ENCODE data around the gene HECTD4.
"Not testable (repeated sequence)": the region's sequence is repeated elsewhere in the genome, so short reads cannot be mapped to it uniquely, and the experiment has no call there.

Gene HECTD4, protein sequence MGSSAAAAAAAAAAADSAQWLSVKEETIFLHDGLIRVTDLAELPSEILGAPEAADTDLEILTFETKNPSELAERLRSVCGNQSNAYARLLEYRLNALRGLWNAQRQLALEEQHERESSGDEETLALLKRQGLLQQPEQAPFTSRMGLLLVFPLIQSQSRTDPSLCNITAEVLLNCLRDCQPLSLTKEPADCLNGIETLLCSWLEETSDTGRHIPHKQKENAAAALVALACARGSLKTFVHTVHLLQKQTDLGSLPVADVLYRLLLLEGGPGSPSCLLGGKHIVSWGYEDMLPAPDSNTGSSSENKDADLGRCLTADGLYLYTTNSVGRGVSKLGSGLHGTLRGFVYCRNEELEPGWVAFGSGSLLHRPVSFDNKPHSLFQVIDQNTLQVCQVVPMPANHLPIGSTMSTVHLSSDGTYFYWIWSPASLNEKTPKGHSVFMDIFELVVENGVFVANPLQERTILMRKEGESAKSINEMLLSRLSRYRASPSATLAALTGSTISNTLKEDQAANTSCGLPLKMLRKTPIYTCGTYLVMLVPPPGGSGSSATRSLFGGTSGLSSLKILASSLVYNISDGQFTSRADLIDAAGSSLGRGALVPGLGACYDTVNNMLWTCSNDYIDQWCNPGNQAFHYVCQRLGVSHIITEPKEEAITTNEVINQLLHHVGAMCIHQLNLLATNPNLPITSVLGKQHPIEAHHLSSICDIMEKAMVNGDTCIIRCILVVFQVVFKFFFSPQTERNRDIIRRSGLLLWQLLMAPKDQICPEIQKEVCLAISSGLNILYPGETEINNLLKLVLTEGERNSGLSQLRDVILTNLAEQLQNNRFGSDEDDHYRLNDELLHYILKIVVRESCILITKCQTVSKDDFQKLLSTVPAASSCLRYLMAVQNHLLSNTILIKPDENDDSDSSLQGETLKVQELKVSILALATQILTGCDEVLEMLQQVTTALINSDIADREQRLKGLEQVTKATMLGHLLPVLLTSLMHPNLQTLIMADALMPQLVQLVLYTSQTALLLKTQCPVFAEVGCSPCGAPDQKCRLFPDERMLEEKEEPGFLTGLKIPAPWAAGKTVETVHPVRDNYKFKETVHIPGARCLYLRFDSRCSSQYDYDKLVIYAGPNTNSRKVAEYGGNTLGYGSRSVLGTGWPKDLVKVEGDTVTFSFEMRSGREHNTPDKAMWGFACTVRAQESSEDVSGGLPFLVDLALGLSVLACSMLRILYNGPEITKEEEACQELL (N-terminal part only)

GRCh38 chr12:112381883-112382796 lies at the start of gene HECTD4:
HECTD4 (minus strand) TSS chr12:112382431; CDS start chr12:112382128, 303 bp downstream.
- peak; percentile 38 to 99 (median 88) for DNase-seq

DNA sequence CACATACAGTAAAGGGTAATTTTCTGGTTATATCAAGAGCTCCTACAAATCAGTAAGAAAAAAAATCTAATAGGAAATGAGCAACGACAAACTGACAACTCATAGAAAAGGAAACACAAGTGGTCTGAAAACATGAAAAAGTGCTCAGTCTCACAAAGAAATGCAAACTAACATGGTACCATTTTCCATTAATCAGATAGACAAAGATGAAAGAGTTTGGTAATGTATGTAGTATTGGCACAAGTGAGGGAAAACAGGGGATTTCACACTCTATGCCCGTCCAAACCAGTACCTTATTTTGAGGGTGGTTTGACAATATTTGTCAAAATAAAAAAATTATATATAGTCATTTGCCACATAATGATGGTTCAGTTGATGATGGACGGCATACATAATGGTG lies 49.7 kb upstream of the HECTD4 start:
- no peak for DNase-seq

- no peak for DNase-seq
These were observed 48.7 kb upstream of the HECTD4 start for GRCh38 chr12:112430929-112431328.

DNA sequence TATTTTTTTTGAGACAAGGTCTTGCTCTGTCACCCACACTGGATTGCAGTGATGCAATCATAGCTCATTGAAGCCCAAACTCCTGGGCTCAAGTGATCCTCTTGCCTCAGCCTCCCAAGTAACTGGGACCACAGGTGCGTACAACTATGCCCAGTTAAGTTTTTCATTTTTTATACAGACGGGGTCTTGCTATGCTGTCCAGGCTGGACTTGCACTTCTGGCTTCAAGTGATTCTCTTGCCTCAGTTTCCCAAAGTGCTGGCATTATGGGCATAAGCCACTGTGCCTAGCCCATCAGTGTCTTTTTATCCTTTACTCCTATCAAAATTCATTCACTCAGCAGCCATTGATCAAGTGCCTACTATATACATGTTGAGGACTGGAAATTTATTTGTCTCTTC lies 45.5 kb upstream of the HECTD4 start:
- no peak for DNase-seq

DNA sequence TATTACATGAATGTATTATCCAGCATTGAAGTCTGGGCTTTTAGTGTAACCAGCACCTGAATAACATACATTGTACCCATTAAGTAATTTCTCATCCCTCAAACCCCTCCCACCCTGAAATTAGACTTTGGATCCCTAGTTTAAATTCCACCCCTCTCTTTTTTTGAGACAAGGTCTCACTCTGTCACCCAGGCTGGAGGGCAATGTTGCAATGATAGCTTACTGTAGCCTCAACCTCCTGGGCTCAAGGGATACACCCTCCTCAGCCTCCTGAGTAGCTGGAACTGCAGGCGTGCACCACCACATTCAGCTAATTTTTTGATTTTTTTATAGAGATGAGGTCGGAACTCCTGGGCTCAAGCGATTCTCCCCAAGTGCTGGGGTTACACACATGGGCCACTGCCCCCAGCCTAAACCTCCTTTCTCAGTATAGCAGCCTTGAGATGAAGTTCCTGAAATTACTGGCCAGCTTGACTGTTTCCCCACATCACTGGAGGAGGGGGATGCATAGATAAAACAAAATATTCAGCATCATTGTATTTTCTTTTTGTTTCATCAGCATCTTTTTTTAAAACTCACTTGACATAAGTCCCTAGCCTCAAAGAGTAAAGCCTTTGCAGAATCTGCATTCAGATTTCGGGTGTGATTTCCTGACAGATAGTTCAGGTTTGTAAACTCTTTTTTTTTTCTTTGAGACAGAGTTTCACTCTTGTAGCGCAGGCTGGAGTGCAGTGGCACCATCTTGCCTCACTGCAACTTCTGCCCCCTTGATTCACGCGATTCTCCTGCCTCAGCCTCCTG lies 43.6 kb upstream of the HECTD4 start:
- DNase-seq, result no peak

GRCh38 chr12:112424126-112424525 lies 41.9 kb upstream of the HECTD4 start:
- DNase-seq, result peak in 1 of 58 donors; percentile 4

- peak in 43 of 58 donors; percentile 2 to 80 (median 35) for DNase-seq
These were observed 40.3 kb upstream of the HECTD4 start for GRCh38 chr12:112422531-112422930.

DNA sequence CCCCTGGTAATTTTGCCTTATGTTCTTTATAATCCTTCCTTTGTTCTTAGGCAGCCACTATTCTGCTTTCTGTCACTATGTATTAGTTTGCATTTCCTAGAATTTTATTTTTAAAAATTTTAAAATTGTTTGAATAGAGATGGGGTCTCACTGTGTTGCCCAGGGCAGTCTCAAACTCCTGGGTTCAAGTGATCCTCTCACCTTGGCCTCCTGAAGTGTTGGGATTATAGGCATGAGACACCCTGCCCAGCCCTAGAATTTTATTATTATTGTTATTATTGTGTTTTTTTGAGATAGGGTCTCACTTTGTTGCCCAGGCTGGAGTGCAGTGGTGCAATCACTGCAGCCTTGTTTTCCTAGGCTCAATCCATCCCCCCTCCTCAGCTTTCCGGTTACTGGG lies 39.1 kb upstream of the HECTD4 start:
- DNase-seq, result no peak

DNA sequence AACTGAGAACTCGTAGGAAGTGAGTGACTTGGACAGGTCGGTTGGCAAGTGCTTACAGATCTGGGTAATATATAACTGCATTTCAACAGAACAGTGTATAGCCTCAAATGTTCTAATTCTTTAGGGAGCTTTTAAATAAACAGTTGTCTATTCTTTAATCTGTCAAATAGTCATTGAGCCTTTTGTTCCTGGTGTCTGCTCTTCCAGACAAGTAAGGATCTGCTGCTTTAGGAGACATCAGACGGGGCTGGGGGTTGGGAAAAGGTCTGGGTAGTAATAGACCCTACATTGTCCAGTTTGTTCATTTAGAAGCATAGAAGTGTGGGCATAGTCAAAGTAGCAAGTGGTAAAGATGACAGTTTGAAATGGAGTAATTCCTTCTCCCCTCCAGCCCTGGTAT lies 38.5 kb upstream of the HECTD4 start:
- peak in 1 of 58 donors; percentile 1 for DNase-seq

DNA sequence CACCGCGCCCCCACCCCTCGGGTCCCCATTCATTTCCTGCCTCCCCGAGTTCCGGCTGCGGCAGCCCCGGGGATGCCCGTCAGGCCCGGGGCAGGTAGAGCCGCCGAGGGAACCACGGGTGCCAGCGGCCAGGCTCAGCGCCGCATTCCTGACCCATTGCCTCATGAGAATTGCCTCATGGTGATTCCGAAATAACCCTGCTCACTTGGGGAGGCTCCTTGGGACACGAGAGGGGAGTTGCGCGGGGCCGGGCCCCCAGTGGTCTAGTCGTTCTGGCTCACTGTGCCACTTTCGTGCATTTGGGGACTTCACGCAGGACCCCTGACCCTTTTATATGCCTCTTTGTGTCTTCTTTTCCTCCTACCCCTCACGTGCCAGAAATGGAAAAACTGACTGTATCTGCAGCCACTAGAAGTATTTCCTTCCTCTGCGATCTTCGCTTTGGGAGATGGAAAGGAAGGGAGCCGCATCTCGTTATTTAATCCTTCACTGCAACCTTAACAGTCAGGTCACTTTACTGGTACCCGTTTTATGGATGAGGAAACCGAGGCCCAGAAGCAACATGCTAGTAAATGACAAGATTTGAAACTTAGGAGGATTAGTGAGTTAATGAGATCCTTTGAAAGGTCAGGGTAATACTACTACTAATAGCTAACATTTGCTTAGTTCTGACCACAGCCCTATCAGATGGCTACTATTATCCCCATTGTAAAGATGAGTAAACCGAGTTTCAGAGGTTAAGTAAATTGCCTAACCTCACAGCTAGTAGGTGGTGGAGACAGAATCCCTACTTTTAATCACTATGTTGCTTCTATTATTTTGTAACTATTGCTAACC lies 37.3 kb upstream of the HECTD4 start:
- peak in 8 of 58 donors; percentile 23 to 58 (median 38) for DNase-seq

DNA sequence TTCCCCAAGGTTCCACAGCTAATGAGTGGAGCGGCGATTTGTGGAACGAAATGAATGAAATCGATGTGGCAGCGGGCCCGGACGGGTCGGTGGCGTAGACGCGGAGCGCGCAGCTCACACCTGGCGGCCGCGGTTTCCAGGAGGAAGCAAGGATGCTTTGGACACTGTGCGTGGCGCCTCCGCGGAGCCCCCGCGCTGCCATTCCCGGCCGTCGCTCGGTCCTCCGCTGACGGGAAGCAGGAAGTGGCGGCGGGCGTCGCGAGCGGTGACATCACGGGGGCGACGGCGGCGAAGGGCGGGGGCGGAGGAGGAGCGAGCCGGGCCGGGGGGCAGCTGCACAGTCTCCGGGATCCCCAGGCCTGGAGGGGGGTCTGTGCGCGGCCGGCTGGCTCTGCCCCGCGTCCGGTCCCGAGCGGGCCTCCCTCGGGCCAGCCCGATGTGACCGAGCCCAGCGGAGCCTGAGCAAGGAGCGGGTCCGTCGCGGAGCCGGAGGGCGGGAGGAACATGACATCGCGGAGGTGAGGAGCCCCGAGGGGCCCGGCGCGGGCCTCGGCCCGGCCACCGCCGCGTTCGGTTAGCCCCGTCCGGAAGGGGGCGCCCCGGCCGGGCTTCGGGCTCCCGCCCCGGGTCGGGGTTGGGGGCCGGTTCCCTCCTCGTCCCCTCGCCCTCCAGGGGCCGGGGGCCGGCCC lies 36.5 kb upstream of the HECTD4 start, which contains the start of gene PTPN11:
PTPN11 (plus strand) TSS at position 340 of the 689 bp plus-strand sequence; CDS start at position 505, 165 bp downstream.
- peak in 57 of 58 donors; percentile 45 to 91 (median 82) for DNase-seq

DNA sequence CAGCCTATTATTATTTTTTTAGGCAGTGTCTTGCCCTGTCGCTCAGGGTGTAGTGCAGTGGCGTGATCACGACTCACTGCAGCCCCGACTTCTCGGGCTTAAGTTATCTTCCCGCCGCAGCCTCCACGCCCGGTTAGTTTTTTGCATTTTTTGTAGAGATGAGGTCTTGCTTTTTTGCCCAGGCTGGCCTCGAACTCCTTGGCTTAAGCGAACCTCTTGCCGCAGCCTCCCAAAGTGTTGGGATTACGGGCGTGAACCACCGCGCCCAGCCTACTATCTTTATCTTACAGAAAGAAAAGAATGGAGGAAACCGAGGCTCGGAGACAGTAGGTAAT lies 36.0 kb upstream of the HECTD4 start:
- DNase-seq, result peak in 2 of 58 donors; percentile 36 to 44

GRCh38 chr12:112415457-112415856 lies 33.2 kb upstream of the HECTD4 start:
- not testable (repeated sequence) for DNase-seq

- DNase-seq, result no peak
These were observed 31.8 kb upstream of the HECTD4 start for GRCh38 chr12:112413855-112414625.

DNA sequence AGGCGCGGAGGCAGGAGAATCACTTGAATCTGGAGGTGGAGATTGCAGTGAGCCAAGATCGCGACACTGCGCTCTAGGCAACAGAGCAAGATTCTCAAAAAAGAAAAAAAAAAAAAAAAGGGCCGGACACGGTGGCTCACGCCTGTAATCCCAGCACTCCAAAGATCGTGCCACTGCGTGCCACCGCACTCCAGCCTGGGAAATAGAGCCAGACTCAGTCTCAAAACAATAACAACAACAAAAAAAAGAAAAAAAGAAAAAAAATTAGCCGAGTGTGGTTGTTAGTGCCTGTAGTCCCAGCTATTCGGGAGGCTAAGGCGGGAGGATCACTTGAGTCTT lies 27.6 kb upstream of the HECTD4 start:
- no peak for DNase-seq

DNA sequence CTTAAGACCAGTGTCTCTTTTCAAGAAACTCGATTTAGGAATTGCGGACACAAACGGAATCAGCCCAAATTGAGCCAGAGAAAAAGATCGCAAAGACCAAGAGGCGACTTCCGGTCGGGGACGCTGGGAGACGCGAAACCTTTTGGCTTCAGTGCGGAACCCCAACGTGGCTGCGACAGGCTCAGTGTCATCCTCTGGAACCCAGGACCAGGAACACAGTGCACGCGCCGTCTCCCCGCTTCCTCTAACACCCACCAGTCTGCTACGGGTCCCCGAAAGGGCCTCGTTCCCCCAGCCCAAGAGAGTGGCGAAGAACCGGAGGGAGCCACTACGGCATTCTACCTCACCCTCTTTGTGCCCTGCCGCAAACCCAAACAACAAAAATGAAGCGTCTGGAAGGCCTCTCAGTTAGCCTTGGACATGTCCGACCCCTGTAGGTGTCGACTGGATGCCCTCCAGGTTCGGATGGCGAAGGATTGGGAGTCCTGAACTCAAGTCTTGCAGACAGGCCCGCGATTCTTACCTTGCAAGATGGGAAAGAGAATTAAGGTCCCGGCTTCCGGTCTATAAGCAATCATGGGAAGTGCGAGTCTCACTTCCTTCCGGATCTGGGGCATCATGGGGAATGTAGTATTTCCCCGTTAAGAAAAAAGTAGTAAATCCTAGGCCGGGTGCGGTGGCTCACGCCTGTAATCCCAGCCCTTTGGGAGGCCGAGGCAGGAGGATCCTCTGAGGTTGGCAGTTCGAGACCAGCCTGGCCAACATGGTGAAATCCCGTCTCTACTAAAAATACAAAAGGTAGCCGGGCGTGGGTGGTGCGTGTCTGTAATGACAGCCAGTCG lies 27.1 kb upstream of the HECTD4 start, which contains the start of gene RPL6:
RPL6 (minus strand) TSS at position 542 of the 842 bp plus-strand sequence. CDS start 949 bp downstream, outside the sequence.
- peak; percentile 26 to 94 (median 79) for DNase-seq

All from anterior cingulate cortex (tissue), 58 donors.